GM21423 (cell line): Measurements from ENCODE around the gene SIPA1L3.

Source experiments
- ATAC-seq: cut with Tn5 transposase; IDR thresholded peaks from one replicate; pipeline ENCODE4 v1.9.1; 2021; ENCODE audit warnings: mild to moderate bottlenecking, moderate library complexity; ENCODE audit not compliant: unreplicated experiment

SIPA1L3 gene

GRCh38 chr19:38139122-38139521 lies 232.1 kb downstream of the SIPA1L3 start:
- ATAC-seq: no peak

DNA sequence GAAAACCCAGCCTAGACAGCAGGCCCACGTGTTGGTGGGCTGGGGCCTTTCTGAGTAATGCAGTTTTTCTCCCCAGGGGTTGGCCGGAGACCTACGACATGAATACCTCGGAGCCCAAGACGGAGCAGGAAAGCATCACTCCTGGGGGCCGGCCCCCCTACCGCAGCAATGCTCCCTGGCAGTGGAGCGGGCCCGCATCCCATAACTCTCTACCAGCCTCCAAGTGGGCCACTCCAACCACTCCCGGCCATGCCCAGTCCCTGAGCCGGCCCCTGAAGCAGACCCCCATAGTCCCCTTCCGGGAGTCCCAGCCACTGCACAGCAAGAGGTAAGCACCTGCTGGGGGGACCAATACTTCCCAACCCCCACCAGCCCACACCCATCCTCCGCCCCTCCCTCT lies 234.1 kb downstream of the SIPA1L3 start:
- no peak for ATAC-seq

DNA sequence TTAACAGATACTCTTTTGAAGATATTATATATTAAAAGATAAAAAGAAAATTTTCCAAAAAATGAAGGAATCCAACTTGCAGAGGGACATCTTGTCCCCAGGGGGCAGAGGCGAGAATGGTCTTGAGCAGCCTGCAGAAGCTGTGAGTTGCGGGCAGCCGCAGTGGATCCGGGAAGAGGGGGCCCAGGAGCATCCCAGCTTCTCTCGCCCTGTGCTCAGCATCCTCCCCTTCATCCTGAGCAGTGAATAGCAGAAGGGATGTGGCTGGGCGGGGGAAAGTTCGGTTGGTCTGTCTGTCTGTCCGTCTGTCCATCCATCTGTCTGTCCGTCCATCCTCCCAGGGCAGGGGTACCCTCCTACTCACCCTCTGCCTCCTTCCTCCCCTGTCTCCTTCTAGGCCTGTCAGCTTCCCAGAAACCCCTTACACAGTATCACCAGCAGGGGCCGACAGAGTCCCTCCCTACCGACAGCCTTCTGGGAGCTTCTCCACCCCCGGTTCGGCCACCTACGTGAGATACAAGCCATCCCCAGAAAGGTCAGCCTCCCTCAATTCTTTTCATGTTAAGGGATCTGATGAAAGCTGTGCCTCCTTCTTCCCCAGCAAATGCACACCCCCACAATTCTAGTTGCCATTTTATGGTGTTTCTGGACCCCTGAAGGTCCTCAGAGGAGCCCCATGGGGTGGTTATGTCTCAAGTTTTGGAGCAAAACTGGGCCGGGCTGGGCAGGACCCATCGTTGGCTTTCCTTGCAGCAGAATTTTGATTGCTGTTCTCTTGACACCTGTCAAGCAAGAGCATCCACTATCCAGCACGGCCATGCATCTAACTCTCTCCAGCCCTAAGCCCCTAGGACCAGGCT lies 235.4 kb downstream of the SIPA1L3 start:
- no peak for ATAC-seq

GRCh38 chr19:38143847-38144246 lies 236.8 kb downstream of the SIPA1L3 start:
- ATAC-seq: no peak

- ATAC-seq: no peak
Observed at GRCh38 chr19:38144667-38145066, 237.7 kb downstream of the SIPA1L3 start.

- no peak for ATAC-seq
Observed at GRCh38 chr19:38145623-38146022, 238.6 kb downstream of the SIPA1L3 start.

- no peak for ATAC-seq
Observed at GRCh38 chr19:38148337-38148736, 241.3 kb downstream of the SIPA1L3 start.

DNA sequence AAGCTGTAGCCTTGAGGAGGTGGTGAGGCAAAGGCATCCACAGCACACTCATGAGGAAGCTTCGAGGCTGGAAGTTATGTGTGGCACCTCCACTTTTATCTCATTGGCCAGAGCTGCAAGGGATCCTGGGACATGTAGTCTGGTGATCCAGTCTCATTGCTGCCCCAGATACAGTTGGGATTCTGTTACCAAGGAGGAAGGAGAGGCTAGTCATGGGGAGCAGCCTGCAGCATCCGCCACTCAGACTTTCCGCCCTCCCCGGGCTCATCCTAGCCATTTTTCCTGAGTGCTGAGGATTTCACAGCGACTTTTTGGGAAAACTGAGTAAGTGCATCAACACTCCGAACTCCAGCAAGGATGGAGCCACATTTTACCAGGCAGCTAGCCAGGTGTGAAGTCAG lies 242.7 kb downstream of the SIPA1L3 start:
- no peak for ATAC-seq

GRCh38 chr19:38151242-38151641 lies 244.2 kb downstream of the SIPA1L3 start:
- no peak for ATAC-seq

- ATAC-seq: no peak
Observed at GRCh38 chr19:38152461-38153379, 245.7 kb downstream of the SIPA1L3 start.

DNA sequence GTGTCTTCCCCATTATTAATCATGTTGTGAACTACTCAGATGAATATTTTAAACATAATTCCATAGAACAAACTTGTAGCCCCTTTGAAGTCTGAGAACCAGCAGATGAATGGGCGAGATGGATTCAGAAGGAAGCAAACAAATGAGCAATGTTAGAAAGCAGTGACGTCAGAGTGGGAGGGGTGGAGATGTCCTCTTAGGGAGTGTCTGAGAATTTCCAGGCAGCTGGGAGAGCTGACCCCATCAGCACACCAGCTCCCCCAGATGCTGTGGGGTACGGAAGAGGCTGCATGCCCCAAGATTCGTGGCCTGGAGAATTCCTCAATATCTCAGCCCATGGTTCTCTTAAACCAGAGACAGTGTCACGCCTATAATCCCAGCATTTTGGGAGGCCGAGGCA lies 248.4 kb downstream of the SIPA1L3 start:
- no peak for ATAC-seq

- ATAC-seq: no peak
Observed at GRCh38 chr19:38158730-38159129, 251.7 kb downstream of the SIPA1L3 start.

DNA sequence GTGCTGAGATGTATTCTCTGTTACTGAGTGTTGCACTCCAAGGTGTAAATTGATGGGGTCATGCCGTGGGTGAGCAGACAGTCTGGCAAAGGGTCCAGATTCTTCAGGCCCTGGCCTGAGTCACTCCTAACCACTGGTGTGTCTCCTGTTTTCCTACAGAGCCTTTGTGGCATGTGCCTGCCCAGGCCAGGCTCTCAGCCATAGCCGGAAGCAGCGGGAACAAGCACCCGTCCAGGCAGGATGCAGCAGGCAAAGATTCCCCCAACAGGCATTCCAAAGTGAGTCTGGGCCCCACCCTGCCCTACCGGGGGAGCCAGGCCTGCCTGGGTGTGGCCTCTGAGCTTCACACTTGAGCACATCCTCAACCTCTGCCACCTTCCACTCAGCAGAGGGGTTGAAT lies 255.1 kb downstream of the SIPA1L3 start:
- no peak for ATAC-seq

DNA sequence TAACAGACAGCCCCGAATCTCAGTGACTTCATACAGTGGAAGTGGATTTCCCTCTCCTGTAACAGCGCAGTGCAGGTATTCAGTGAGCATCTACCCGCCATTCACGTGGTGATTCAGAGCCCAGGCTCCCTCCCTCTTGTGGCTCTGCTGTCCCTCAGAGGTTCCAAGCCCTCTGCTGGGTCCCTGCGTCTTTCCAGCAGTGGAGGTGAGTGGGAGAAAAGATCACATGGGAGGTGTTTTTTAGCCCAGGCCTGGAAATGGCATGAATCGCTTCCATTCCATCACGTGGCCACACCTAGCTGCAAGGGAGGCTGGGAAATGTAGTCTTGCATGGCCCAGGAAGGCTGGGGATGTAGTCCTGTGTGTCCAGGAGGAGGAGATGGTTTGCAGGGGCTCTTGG lies 255.6 kb downstream of the SIPA1L3 start:
- no peak for ATAC-seq

- ATAC-seq: no peak
Observed at GRCh38 chr19:38163419-38164290, 256.6 kb downstream of the SIPA1L3 start.

DNA sequence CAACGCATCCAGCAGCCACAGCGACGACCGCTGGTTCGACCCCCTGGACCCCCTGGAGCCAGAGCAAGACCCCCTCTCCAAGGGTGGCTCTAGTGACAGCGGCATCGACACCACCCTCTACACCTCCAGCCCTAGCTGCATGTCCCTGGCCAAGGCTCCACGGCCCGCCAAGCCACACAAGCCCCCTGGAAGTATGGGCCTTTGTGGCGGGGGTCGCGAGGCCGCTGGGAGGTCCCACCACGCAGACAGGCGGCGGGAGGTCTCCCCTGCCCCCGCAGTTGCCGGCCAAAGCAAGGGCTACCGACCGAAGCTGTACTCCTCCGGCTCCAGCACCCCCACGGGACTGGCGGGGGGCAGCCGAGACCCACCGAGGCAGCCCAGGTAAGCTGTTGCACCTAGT lies 257.5 kb downstream of the SIPA1L3 start:
- no peak for ATAC-seq

GRCh38 chr19:38165335-38165734 lies 258.3 kb downstream of the SIPA1L3 start:
- ATAC-seq: no peak

DNA sequence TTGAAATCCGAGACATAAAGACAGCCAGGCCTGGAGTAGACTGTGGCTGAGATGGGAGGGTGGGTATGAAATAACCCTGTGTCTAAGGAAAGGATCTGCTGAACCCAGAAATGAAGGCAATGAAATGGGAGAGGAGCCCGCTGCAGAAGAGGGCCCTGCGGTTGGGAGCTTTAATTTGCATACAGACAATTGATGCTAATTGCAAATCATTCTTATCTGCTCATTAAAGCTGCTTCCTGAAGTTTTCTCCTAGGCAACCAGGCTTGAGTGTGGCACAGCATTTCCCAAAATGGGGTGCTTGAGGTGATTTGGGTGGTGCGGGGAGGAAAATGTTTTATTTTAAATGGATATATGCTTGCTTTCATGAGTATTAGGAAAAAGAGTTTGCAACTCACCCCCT lies 261.6 kb downstream of the SIPA1L3 start:
- ATAC-seq: no peak

GRCh38 chr19:38170334-38170733 lies 263.3 kb downstream of the SIPA1L3 start:
- no peak for ATAC-seq

- no peak for ATAC-seq
Observed at GRCh38 chr19:38172001-38172400, 265.0 kb downstream of the SIPA1L3 start.
